GM18861 (cell line): Measurements from ENCODE around the gene PSEN1.

Experiments
- ATAC-seq: cut with Tn5 transposase; IDR thresholded peaks from one replicate; pipeline ENCODE4 v1.9.1; 2021; ENCODE audit not compliant: unreplicated experiment

The PSEN1 gene

GRCh38 chr14:73216030-73216429 lies 79.7 kb downstream of the PSEN1 start:
- ATAC-seq, result no peak

GRCh38 chr14:73217411-73217810 lies 81.1 kb downstream of the PSEN1 start:
- no peak for ATAC-seq

GRCh38 chr14:73220061-73220460 lies 83.8 kb downstream of the PSEN1 start:
- ATAC-seq, result no peak

- ATAC-seq, result no peak
Measured at GRCh38 chr14:73220634-73221033, 84.3 kb downstream of the PSEN1 start.

- no peak for ATAC-seq
Measured at GRCh38 chr14:73221945-73222344, 85.6 kb downstream of the PSEN1 start.

- peak; percentile 68 for ATAC-seq
Measured at GRCh38 chr14:73223049-73223448, 86.7 kb downstream of the PSEN1 start.

- no peak for ATAC-seq
Measured at GRCh38 chr14:73225496-73225895, 89.2 kb downstream of the PSEN1 start.

- no peak for ATAC-seq
Measured at GRCh38 chr14:73227812-73228781, 91.8 kb downstream of the PSEN1 start.

- no peak for ATAC-seq
Measured at GRCh38 chr14:73230051-73230450, 93.7 kb downstream of the PSEN1 start.

- no peak for ATAC-seq
Measured at GRCh38 chr14:73231981-73232851, 95.9 kb downstream of the PSEN1 start.

- no peak for ATAC-seq
Measured at GRCh38 chr14:73232984-73233383, 96.7 kb downstream of the PSEN1 start.

GRCh38 chr14:73233564-73233963 lies 97.3 kb downstream of the PSEN1 start:
- ATAC-seq, result no peak

- no peak for ATAC-seq
Measured at GRCh38 chr14:73234029-73234428, 97.7 kb downstream of the PSEN1 start.

- ATAC-seq, result no peak
Measured at GRCh38 chr14:73234586-73235394, 98.5 kb downstream of the PSEN1 start.

- ATAC-seq, result no peak
Measured at GRCh38 chr14:73235531-73236155, 99.3 kb downstream of the PSEN1 start.

- no peak for ATAC-seq
Measured at GRCh38 chr14:73236157-73236556, 99.8 kb downstream of the PSEN1 start.

- ATAC-seq, result no peak
Measured at GRCh38 chr14:73236752-73237218, 100.5 kb downstream of the PSEN1 start.

GRCh38 chr14:73237219-73237785 lies 101.0 kb downstream of the PSEN1 start, which contains the start of gene PAPLN:
Gene PAPLN (plus strand): TSS chr14:73237506. CDS start chr14:73239779, 2,273 bp downstream.
- no peak for ATAC-seq

- ATAC-seq, result no peak
Measured at GRCh38 chr14:73237786-73238423, 101.6 kb downstream of the PSEN1 start.
